DOHH2 (cell line): ENCODE data around the gene TMEM202.

Source experiments
- CTCF ChIP-seq: fragments of 200-600 bp; sonication (generic); IDR thresholded peaks from one replicate; pipeline ENCODE4 v1.5.1; 2014; ENCODE audit warnings: antibody characterized with exemption, mild to moderate bottlenecking, low read depth, low read length; ENCODE audit not compliant: poor library complexity, severe bottlenecking
- EZH2phosphoT487 ChIP-seq: fragments of 200-600 bp; sonication (generic); IDR thresholded peaks from 2 replicates; pipeline ENCODE4 v1.6.1; 2017; ENCODE audit warnings: borderline replicate concordance, mild to moderate bottlenecking, antibody characterized with exemption, low read length, moderate library complexity, mixed read lengths

GRCh38 chr15:72375501-72375845 lies 22.6 kb upstream of the TMEM202 start:
- TF ChIP-seq CTCF, result no peak
- no peak for TF ChIP-seq EZH2phosphoT487
